Sigmoid colon (tissue), 7 donors: Measurements from ENCODE around the gene MAPK8IP3. TPM values are rescaled to one million over a fixed set of nuclear protein-coding genes. Genes with fewer than 3 reads are reported as not detected.

Source experiments
- DNase-seq: peaks from one replicate; pipeline ENCODE4 v3.0.0-alpha.2; 2019
- H3K27ac ChIP-seq, 4 donors: fragments of 200-600 bp; sonication (generic); one replicate each; pipeline ENCODE4 v1.5.1; 2016 to 2019; ENCODE audit warnings: mild to moderate bottlenecking in 1 of 4
- H3K27me3 ChIP-seq, 3 donors: fragments of 200-600 bp; sonication (generic); one replicate each; pipeline ENCODE4 v1.5.1; 2019; ENCODE audit warnings: mild to moderate bottlenecking in 1 of 3
- H3K36me3 ChIP-seq, 4 donors: fragments of 200-600 bp; sonication (generic); one replicate each; pipeline ENCODE4 v1.5.1; 2016 to 2019
- H3K4me1 ChIP-seq, 4 donors: fragments of 200-600 bp; sonication (generic); one replicate each; pipeline ENCODE4 v1.5.1; 2017 to 2019
- H3K4me3 ChIP-seq, 4 donors: fragments of 200-600 bp; sonication (generic); one replicate each; pipeline ENCODE4 v1.5.1; 2017 to 2019; ENCODE audit warnings: mild to moderate bottlenecking in 2 of 4, moderate library complexity in 1 of 4
- H3K9me3 ChIP-seq, 4 donors: fragments of 200-600 bp in 3 of 4; sonication (generic) in 3 of 4; one replicate each; pipeline versions ENCODE4 v1.5.1 to v1.6.1; 2013 to 2019
- CTCF ChIP-seq, 4 experiments: fragments of 450-650 bp in 3 of 4; fragments of 200-600 bp in 1 of 4; IDR thresholded peaks; one replicate each; pipeline ENCODE4 v1.5.1; 2016 to 2019; ENCODE audit warnings: antibody characterized with exemption in 4 of 4, mild to moderate bottlenecking in 3 of 4, moderate library complexity in 2 of 4
- EP300 ChIP-seq, 4 donors: sonication (generic); formaldehyde crosslinking; IDR thresholded peaks; one replicate each; pipeline ENCODE4 v1.6.1; 2017; ENCODE audit warnings: antibody characterized with exemption in 4 of 4
- POLR2A ChIP-seq, 2 donors: fragments of 450-650 bp; IDR thresholded peaks; one replicate each; pipeline ENCODE4 v1.6.1; 2016; ENCODE audit warnings: antibody characterized with exemption in 2 of 2, mild to moderate bottlenecking in 2 of 2, moderate library complexity in 2 of 2
- POLR2AphosphoS5 ChIP-seq, 4 donors: sonication (generic); formaldehyde crosslinking; IDR thresholded peaks; one replicate each; pipeline ENCODE4 v1.6.1; 2017; ENCODE audit warnings: antibody characterized with exemption in 4 of 4
- WGBS, 2 donors: extraction: QIAGEN DNeasy Blood & Tissue Kit; methylation state at CpG; one replicate each; pipeline ENCODE4 v1.1.7; 2013; 5-methylcytosine and 5-hydroxymethylcytosine counted together
- intact Hi-C: fragments of 100-400 bp; cut with DNase I; formaldehyde crosslinking; loops from one replicate; pipeline ENCODE4 v1.15.1; 2023
- polyA plus RNA-seq, 3 donors: library from polyadenylated mRNA; stranded (reverse); fragments of 200-250 nt; gene quantifications; one replicate each; pipeline ENCODE4 v1.2.3, GENCODE V29; 2013
- total RNA-seq, 4 donors: library from RNA; depleted of rRNA; stranded (reverse); fragments of >200 nt; gene quantifications; one replicate each; pipeline ENCODE4 v1.1.0, GENCODE V29; 2016
- donor health status: healthy with polysubstance abuse.
- donor health status: Bipolar disorder and iron deficiency.
- donor health status: healthy.

Gene MAPK8IP3
- total RNA-seq (10 to 100 TPM; 22.1 to 80.9 (median 30.8) TPM), polyA plus RNA-seq (10 to 100 TPM in 1 of 3 donors, 1 to 10 TPM in 2; 3.6 to 79.1 (median 5.5) TPM)

GRCh38 chr16:1705688-1706385, at the start of gene MAPK8IP3:
TSS of gene MAPK8IP3 (plus strand) at chr16:1706195. CDS start at chr16:1706340, 145 bp downstream.
- TF ChIP-seq CTCF (IDR thresholded peaks at IDR 0.05) (peak; percentile 48 to 94 (median 70)), POLR2AphosphoS5 (IDR thresholded peaks at IDR 0.05) (peak; percentile 94 to 99 (median 96)), POLR2A (IDR thresholded peaks at IDR 0.05) (peak; percentile 94), EP300 (IDR thresholded peaks at IDR 0.05) (no peak)
- 0% methylated on average over 79 of the region's 79 CpGs for WGBS, 2 donors
- peak; percentile 95 for DNase-seq
- no peaks in the 10 kb centered on the region for H3K27me3 ChIP-seq
- peak within 1 kb of the TSS; percentile 86 to 97 (median 94) for H3K27ac ChIP-seq
- peaks cover 0 to 18% (median 0%) of the 10 kb centered on the region in 4 donors for H3K36me3 ChIP-seq
- H3K9me3 ChIP-seq = no peaks in the 10 kb centered on the region
- peak within 1 kb of the TSS; percentile 84 to 89 (median 87) for H3K4me3 ChIP-seq
- H3K4me1 ChIP-seq = peaks cover 0 to 43% (median 33%) of the 10 kb centered on the region in 4 donors
- intact Hi-C loops = loop anchor here (2.0 to 5.0 kb wide), 3 partner anchors 66 to 289 kb away; partner anchors contain the start of genes CRAMP1, EME2, IFT140 and MRPS34

GRCh38 chr16:1656808-1657617, 49.0 kb upstream of the MAPK8IP3 start:
- DNase-seq = no peak
- Histone ChIP-seq H3K36me3 (peaks cover 61 to 97% (median 68%) of the 10 kb centered on the region in 4 donors), H3K4me3 (no peak overlapping the region), H3K27me3 (no peaks in the 10 kb centered on the region), H3K4me1 (no peaks in the 10 kb centered on the region), H3K9me3 (no peaks in the 10 kb centered on the region), H3K27ac (no peak overlapping the region)
- TF ChIP-seq POLR2A (IDR thresholded peaks at IDR 0.05) = no peak
- no peak for TF ChIP-seq CTCF (IDR thresholded peaks at IDR 0.05)
- TF ChIP-seq EP300 (IDR thresholded peaks at IDR 0.05) = no peak
- TF ChIP-seq POLR2AphosphoS5 (IDR thresholded peaks at IDR 0.05) = no peak
- 91 to 94% methylated on average over 24 of the region's 24 CpGs for WGBS, 2 donors
- intact Hi-C loops = no loop called here

GRCh38 chr16:1657841-1658240, 48.2 kb upstream of the MAPK8IP3 start:
- no peak for DNase-seq
- Histone ChIP-seq H3K36me3 (peaks cover 55 to 97% (median 69%) of the 10 kb centered on the region in 4 donors), H3K27me3 (no peaks in the 10 kb centered on the region), H3K27ac (no peak overlapping the region), H3K4me1 (no peaks in the 10 kb centered on the region), H3K4me3 (no peak overlapping the region), H3K9me3 (no peaks in the 10 kb centered on the region)
- TF ChIP-seq EP300 (IDR thresholded peaks at IDR 0.05) (no peak), POLR2A (IDR thresholded peaks at IDR 0.05) (no peak), CTCF (IDR thresholded peaks at IDR 0.05) (no peak), POLR2AphosphoS5 (IDR thresholded peaks at IDR 0.05) (no peak)
- WGBS, 2 donors = 95 to 97% methylated on average over 13 of the region's 13 CpGs
- intact Hi-C loops = no loop called here

GRCh38 chr16:1659031-1659430, 47.0 kb upstream of the MAPK8IP3 start:
- H3K4me3 ChIP-seq = no peak overlapping the region
- intact Hi-C loops = no loop called here
- 82 to 93% methylated on average over 5 of the region's 5 CpGs for WGBS, 2 donors
- H3K9me3 ChIP-seq = no peaks in the 10 kb centered on the region
- H3K27me3 ChIP-seq = no peaks in the 10 kb centered on the region
- H3K4me1 ChIP-seq = no peaks in the 10 kb centered on the region
- H3K27ac ChIP-seq = no peak overlapping the region
- H3K36me3 ChIP-seq = peaks cover 56 to 97% (median 74%) of the 10 kb centered on the region in 4 donors
- no peak for DNase-seq
- no peak for TF ChIP-seq POLR2A (IDR thresholded peaks at IDR 0.05)
- no peak for TF ChIP-seq CTCF (IDR thresholded peaks at IDR 0.05)
- TF ChIP-seq POLR2AphosphoS5 (IDR thresholded peaks at IDR 0.05) = no peak
- no peak for TF ChIP-seq EP300 (IDR thresholded peaks at IDR 0.05)
